A673 (cell line): ENCODE measurements around the gene CCDC88C.

ENCODE experiments used
- EZH2 ChIP-seq: fragments of 200-600 bp; sonication (generic); IDR thresholded peaks from 2 replicates; pipeline ENCODE4 v1.6.1; 2017; ENCODE audit warnings: borderline replicate concordance, low read depth, mild to moderate bottlenecking, mixed read lengths, antibody characterized with exemption, low read length; ENCODE audit not compliant: poor library complexity, severe bottlenecking
- TF ChIP-seq, protein P1 (sequence below): fragments of 300-800, 200-600 bp; sonication (generic); conservative IDR thresholded peaks from 2 replicates; pipeline ENCODE4 v1.5.1; 2017; ENCODE audit warnings: low read depth, mild to moderate bottlenecking, antibody characterized with exemption, low read length, moderate library complexity, mixed read lengths

DNA sequence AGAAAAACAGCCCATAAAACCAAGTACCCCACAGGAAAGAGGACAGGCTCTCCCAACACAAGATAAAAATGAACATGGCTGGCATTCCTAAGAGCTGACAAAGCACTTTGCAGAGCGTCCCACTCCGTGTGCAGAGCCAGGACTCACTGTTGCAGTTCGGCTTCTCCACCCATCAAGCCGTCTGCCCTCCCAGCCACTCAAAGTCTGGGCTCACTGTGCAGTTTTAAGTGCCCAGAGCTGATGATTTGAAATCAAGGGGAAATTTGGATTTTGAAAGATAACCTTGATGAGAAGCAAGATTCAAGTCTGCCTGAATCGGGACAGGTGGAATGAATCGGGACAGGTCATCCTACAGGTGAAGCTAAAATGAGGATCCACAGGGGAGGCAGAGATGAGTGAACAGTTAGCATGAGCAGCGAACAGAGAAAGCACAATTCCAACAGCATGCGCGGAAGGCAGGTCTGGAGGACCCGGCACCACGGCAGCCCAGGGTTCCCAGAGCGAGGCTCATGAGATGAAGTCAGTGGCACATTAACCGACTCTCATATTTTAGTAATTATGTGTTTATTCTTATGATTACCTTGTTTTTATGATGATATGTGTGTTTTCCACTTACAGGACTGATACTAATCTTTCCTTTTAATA, 133.4 kb downstream of the CCDC88C start:
- no peak for TF ChIP-seq EZH2
- TF ChIP-seq, protein P1, sequence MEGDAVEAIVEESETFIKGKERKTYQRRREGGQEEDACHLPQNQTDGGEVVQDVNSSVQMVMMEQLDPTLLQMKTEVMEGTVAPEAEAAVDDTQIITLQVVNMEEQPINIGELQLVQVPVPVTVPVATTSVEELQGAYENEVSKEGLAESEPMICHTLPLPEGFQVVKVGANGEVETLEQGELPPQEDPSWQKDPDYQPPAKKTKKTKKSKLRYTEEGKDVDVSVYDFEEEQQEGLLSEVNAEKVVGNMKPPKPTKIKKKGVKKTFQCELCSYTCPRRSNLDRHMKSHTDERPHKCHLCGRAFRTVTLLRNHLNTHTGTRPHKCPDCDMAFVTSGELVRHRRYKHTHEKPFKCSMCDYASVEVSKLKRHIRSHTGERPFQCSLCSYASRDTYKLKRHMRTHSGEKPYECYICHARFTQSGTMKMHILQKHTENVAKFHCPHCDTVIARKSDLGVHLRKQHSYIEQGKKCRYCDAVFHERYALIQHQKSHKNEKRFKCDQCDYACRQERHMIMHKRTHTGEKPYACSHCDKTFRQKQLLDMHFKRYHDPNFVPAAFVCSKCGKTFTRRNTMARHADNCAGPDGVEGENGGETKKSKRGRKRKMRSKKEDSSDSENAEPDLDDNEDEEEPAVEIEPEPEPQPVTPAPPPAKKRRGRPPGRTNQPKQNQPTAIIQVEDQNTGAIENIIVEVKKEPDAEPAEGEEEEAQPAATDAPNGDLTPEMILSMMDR, result no peak
